HEK293 (cell line): Measurements from ENCODE around the gene CLASRP.

ENCODE experiments used
- EGR2 ChIP-seq: fragments of 450-650 bp; formaldehyde crosslinking; IDR thresholded peaks from 2 replicates; pipeline ENCODE4 v1.5.1; 2016; ENCODE audit warnings: low read depth, missing biosample characterization, missing genetic modification characterization
- GLI4 ChIP-seq: fragments of 450-650 bp; formaldehyde crosslinking; IDR thresholded peaks from 2 replicates; pipeline ENCODE4 v1.5.1; 2016; ENCODE audit warnings: missing biosample characterization, missing genetic modification characterization
- KLF16 ChIP-seq: fragments of 450-650 bp; formaldehyde crosslinking; IDR thresholded peaks from 2 replicates; pipeline ENCODE4 v1.5.1; 2017; ENCODE audit warnings: missing biosample characterization, missing genetic modification characterization
- SETDB1 ChIP-seq: IDR thresholded peaks from one replicate; pipeline ENCODE4 v1.6.1; 2017; ENCODE audit warnings: mild to moderate bottlenecking, low read length, moderate library complexity, mixed read lengths; ENCODE audit not compliant: insufficient read length
- SP7 ChIP-seq: fragments of 450-650 bp; formaldehyde crosslinking; IDR thresholded peaks from 2 replicates; pipeline ENCODE4 v1.5.1; 2016; ENCODE audit warnings: missing biosample characterization, missing genetic modification characterization
- TCF7L2 ChIP-seq: IDR thresholded peaks from 2 replicates; pipeline ENCODE4 v1.6.1; 2011; ENCODE audit warnings: low read depth, mild to moderate bottlenecking, inconsistent platforms, low read length, moderate library complexity, borderline replicate concordance
- WT1 ChIP-seq: fragments of 450-650 bp; formaldehyde crosslinking; IDR thresholded peaks from 2 replicates; pipeline ENCODE4 v1.5.1; 2016; ENCODE audit warnings: missing biosample characterization, missing genetic modification characterization
- ZBTB17 ChIP-seq: fragments of 450-650 bp; formaldehyde crosslinking; IDR thresholded peaks from 2 replicates; pipeline ENCODE4 v1.5.1; 2016; ENCODE audit warnings: missing biosample characterization, missing genetic modification characterization
- ZBTB20 ChIP-seq: fragments of 450-650 bp; formaldehyde crosslinking; IDR thresholded peaks from 2 replicates; pipeline ENCODE4 v1.5.1; 2016; ENCODE audit warnings: missing biosample characterization, missing genetic modification characterization
- ZBTB48 ChIP-seq: fragments of 450-650 bp; formaldehyde crosslinking; IDR thresholded peaks from 2 replicates; pipeline ENCODE4 v1.5.1; 2016; ENCODE audit warnings: missing biosample characterization, missing genetic modification characterization
- ZBTB8A ChIP-seq: fragments of 450-650 bp; formaldehyde crosslinking; IDR thresholded peaks from 2 replicates; pipeline ENCODE4 v1.5.1; 2016; ENCODE audit warnings: missing biosample characterization, missing genetic modification characterization
- ZNF10 ChIP-seq: fragments of 450-650 bp; formaldehyde crosslinking; IDR thresholded peaks from 2 replicates; pipeline ENCODE4 v1.5.1; 2017; ENCODE audit warnings: missing biosample characterization, missing genetic modification characterization
- ZNF132 ChIP-seq: fragments of 450-650 bp; formaldehyde crosslinking; IDR thresholded peaks from 2 replicates; pipeline ENCODE4 v1.5.1; 2017; ENCODE audit warnings: missing biosample characterization, missing genetic modification characterization, borderline replicate concordance
- ZNF140 ChIP-seq: fragments of 450-650 bp; formaldehyde crosslinking; IDR thresholded peaks from 2 replicates; pipeline ENCODE4 v1.5.1; 2016; ENCODE audit warnings: missing biosample characterization, missing genetic modification characterization
- ZNF155 ChIP-seq: fragments of 450-650 bp; formaldehyde crosslinking; IDR thresholded peaks from 2 replicates; pipeline ENCODE4 v1.5.1; 2016; ENCODE audit warnings: missing biosample characterization, missing genetic modification characterization
- ZNF16 ChIP-seq: fragments of 450-650 bp; formaldehyde crosslinking; IDR thresholded peaks from 2 replicates; pipeline ENCODE4 v1.5.1; 2016; ENCODE audit warnings: low read depth, missing biosample characterization, missing genetic modification characterization
- ZNF221 ChIP-seq: fragments of 450-650 bp; formaldehyde crosslinking; IDR thresholded peaks from 2 replicates; pipeline ENCODE4 v1.5.1; 2017; ENCODE audit warnings: missing biosample characterization, missing genetic modification characterization, borderline replicate concordance
- ZNF239 ChIP-seq: fragments of 450-650 bp; formaldehyde crosslinking; IDR thresholded peaks from 2 replicates; pipeline ENCODE4 v1.5.1; 2016; ENCODE audit warnings: missing biosample characterization, missing genetic modification characterization
- ZNF311 ChIP-seq: fragments of 450-650 bp; formaldehyde crosslinking; IDR thresholded peaks from 2 replicates; pipeline ENCODE4 v1.5.1; 2017; ENCODE audit warnings: missing biosample characterization, missing genetic modification characterization, borderline replicate concordance
- ZNF354C ChIP-seq: fragments of 450-650 bp; formaldehyde crosslinking; IDR thresholded peaks from 2 replicates; pipeline ENCODE4 v1.5.1; 2016; ENCODE audit warnings: missing biosample characterization, missing genetic modification characterization, low read depth, borderline replicate concordance
- ZNF391 ChIP-seq: fragments of 450-650 bp; formaldehyde crosslinking; IDR thresholded peaks from 2 replicates; pipeline ENCODE4 v1.5.1; 2016; ENCODE audit warnings: low read depth, missing biosample characterization, missing genetic modification characterization, borderline replicate concordance
- ZNF416 ChIP-seq: fragments of 450-650 bp; formaldehyde crosslinking; IDR thresholded peaks from 2 replicates; pipeline ENCODE4 v1.5.1; 2016; ENCODE audit warnings: missing biosample characterization, missing genetic modification characterization
- ZNF510 ChIP-seq: fragments of 450-650 bp; formaldehyde crosslinking; IDR thresholded peaks from 2 replicates; pipeline ENCODE4 v1.5.1; 2018; ENCODE audit warnings: mild to moderate bottlenecking, missing genetic modification characterization, missing biosample characterization; ENCODE audit not compliant: insufficient replicate concordance
- ZNF548 ChIP-seq: fragments of 450-650 bp; formaldehyde crosslinking; IDR thresholded peaks from 2 replicates; pipeline ENCODE4 v1.5.1; 2016; ENCODE audit warnings: missing biosample characterization, missing genetic modification characterization
- ZNF561 ChIP-seq: fragments of 450-650 bp; IDR thresholded peaks from 2 replicates; pipeline ENCODE4 v1.5.1; 2018; ENCODE audit warnings: missing biosample characterization, missing genetic modification characterization, borderline replicate concordance
- ZNF596 ChIP-seq: fragments of 450-650 bp; IDR thresholded peaks from 2 replicates; pipeline ENCODE4 v1.5.0; 2018; ENCODE audit warnings: missing biosample characterization, mild to moderate bottlenecking, missing genetic modification characterization, moderate library complexity
- ZNF658 ChIP-seq: fragments of 450-650 bp; formaldehyde crosslinking; IDR thresholded peaks from 2 replicates; pipeline ENCODE4; 2016; ENCODE audit warnings: missing biosample characterization, missing genetic modification characterization
- ZNF747 ChIP-seq: fragments of 450-650 bp; formaldehyde crosslinking; IDR thresholded peaks from 2 replicates; pipeline ENCODE4 v1.5.1; 2016; ENCODE audit warnings: missing biosample characterization, missing genetic modification characterization
- ZNF776 ChIP-seq: fragments of 450-650 bp; formaldehyde crosslinking; IDR thresholded peaks from 2 replicates; pipeline ENCODE4 v1.5.0; 2017; ENCODE audit warnings: missing biosample characterization, missing genetic modification characterization, borderline replicate concordance
- ZNF791 ChIP-seq: fragments of 450-650 bp; formaldehyde crosslinking; IDR thresholded peaks from 2 replicates; pipeline ENCODE4 v1.5.1; 2016; ENCODE audit warnings: missing biosample characterization, missing genetic modification characterization
- TF ChIP-seq, protein P1 (sequence below): fragments of 450-650 bp; formaldehyde crosslinking; IDR thresholded peaks from 2 replicates; pipeline ENCODE4 v1.5.1; 2016; ENCODE audit warnings: missing biosample characterization, missing genetic modification characterization
- TF ChIP-seq, protein P2 (sequence below): fragments of 450-650 bp; formaldehyde crosslinking; IDR thresholded peaks from 2 replicates; pipeline ENCODE4 v1.5.1; 2016; ENCODE audit warnings: missing biosample characterization, missing genetic modification characterization
- TF ChIP-seq, protein P3 (sequence below): fragments of 450-650 bp; formaldehyde crosslinking; IDR thresholded peaks from 2 replicates; pipeline ENCODE4 v1.5.1; 2016; ENCODE audit warnings: missing biosample characterization, missing genetic modification characterization, low read depth
- TF ChIP-seq, protein P4 (sequence below): fragments of 450-650 bp; formaldehyde crosslinking; IDR thresholded peaks from 2 replicates; pipeline ENCODE4 v1.5.1; 2016; ENCODE audit warnings: missing biosample characterization, missing genetic modification characterization

CLASRP gene

DNA sequence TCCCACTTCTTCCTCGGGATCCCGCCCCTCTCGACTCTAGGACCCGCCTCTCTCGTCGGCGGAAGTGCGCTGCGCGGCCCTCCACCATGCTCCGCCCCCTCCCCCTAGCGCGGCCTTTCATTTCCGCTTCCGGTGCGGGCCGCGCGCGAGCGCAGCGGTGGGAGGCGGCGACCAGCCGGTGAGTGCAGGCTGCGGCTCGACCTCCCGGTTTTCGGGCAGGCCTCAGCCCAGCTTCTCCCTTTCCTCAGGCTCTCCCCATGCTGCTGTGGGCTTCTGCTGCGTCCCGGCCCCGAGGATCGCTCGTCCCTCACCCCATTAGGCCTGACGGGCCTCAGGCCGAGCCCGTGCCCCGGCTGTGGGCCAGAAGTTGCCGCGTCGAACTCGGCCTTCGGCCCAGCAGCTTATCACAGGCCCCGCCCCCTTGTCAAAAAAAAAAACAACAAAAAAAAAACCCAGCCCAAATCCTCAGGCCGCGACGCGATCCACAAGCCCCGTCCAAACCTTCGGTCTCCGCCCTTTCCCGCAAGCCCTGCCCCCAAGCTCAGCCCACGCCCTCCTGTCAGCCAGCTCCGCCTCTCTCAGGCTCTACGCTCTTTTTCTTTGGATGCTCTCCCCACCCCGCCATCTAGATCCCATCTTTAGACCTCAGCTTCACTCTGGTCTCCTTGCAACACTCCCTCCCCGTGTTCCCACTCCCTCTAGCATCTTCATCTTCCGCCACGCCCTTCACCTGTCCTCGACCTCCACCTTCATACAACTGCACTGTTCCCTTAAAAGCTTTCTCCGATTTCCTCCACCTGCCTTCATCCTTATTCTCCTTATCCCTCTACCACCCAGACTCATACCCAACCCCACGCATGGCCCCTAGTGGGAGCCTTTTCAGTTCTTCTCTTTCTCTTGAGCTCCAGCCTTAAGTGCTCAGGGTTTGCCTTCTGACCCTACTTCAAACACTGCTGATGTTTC is at the start of gene CLASRP (continued):
- TF ChIP-seq ZNF510 (tag by site-specific recombination) = no peak
- 0 out of 2 replicates have a peak, but pooled peaks have one; percentile 44 for TF ChIP-seq ZNF791
- peak; percentile 97 for TF ChIP-seq ZBTB17
- peak; percentile 94 for TF ChIP-seq KLF16 (tag by site-specific recombination)
- TF ChIP-seq ZNF354C = no peak
- TF ChIP-seq, protein P1, sequence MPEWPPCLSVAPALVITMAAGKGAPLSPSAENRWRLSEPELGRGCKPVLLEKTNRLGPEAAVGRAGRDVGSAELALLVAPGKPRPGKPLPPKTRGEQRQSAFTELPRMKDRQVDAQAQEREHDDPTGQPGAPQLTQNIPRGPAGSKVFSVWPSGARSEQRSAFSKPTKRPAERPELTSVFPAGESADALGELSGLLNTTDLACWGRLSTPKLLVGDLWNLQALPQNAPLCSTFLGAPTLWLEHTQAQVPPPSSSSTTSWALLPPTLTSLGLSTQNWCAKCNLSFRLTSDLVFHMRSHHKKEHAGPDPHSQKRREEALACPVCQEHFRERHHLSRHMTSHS (tag by site-specific recombination) = no peak
- TF ChIP-seq GLI4 (tag by site-specific recombination) = 0 out of 2 replicates have a peak, but pooled peaks have one; percentile 19
- peak; percentile 52; the same call in 1 of the 2 replicates for TF ChIP-seq ZNF391
- TF ChIP-seq ZNF561 (tag by site-specific recombination) = peak; percentile 69; the same call in 1 of the 2 replicates
- no peak for TF ChIP-seq ZNF658 (tag by site-specific recombination)
- no peak for TF ChIP-seq ZNF155
- TF ChIP-seq, protein P2, sequence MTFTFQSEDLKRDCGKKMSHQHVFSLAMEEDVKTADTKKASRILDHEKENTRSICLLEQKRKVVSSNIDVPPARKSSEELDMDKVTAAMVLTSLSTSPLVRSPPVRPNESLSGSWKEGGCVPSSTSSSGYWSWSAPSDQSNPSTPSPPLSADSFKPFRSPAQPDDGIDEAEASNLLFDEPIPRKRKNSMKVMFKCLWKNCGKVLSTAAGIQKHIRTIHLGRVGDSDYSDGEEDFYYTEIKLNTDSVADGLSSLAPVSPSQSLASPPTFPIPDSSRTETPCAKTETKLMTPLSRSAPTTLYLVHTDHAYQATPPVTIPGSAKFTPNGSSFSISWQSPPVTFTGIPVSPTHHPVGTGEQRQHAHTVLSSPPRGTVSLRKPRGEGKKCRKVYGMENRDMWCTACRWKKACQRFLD (tag by site-specific recombination) = 0 out of 2 replicates have a peak, but pooled peaks have one; percentile 30
- TF ChIP-seq ZBTB8A (tag by site-specific recombination) = no peak
- no peak for TF ChIP-seq SETDB1
- TF ChIP-seq, protein P3, sequence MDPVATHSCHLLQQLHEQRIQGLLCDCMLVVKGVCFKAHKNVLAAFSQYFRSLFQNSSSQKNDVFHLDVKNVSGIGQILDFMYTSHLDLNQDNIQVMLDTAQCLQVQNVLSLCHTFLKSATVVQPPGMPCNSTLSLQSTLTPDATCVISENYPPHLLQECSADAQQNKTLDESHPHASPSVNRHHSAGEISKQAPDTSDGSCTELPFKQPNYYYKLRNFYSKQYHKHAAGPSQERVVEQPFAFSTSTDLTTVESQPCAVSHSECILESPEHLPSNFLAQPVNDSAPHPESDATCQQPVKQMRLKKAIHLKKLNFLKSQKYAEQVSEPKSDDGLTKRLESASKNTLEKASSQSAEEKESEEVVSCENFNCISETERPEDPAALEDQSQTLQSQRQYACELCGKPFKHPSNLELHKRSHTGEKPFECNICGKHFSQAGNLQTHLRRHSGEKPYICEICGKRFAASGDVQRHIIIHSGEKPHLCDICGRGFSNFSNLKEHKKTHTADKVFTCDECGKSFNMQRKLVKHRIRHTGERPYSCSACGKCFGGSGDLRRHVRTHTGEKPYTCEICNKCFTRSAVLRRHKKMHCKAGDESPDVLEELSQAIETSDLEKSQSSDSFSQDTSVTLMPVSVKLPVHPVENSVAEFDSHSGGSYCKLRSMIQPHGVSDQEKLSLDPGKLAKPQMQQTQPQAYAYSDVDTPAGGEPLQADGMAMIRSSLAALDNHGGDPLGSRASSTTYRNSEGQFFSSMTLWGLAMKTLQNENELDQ = no peak
- peak; percentile 75 for TF ChIP-seq ZBTB20 (tag by site-specific recombination)
- TF ChIP-seq EGR2 = peak; percentile 76
- no peak for TF ChIP-seq ZNF132 (tag by site-specific recombination)
- no peak for TF ChIP-seq ZNF776 (tag by site-specific recombination)
- no peak for TF ChIP-seq ZNF311
- no peak for TF ChIP-seq ZNF16 (tag by site-specific recombination)
- no peak for TF ChIP-seq ZNF747 (tag by site-specific recombination)
- TF ChIP-seq ZNF548 (tag by site-specific recombination) = no peak
- TF ChIP-seq ZNF416 (tag by site-specific recombination) = no peak
- TF ChIP-seq, protein P4, sequence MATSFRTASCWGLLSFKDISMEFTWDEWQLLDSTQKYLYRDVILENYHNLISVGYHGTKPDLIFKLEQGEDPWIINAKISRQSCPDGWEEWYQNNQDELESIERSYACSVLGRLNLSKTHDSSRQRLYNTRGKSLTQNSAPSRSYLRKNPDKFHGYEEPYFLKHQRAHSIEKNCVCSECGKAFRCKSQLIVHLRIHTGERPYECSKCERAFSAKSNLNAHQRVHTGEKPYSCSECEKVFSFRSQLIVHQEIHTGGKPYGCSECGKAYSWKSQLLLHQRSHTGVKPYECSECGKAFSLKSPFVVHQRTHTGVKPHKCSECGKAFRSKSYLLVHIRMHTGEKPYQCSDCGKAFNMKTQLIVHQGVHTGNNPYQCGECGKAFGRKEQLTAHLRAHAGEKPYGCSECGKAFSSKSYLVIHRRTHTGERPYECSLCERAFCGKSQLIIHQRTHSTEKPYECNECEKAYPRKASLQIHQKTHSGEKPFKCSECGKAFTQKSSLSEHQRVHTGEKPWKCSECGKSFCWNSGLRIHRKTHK = no peak
- peak; percentile 65 for TF ChIP-seq SP7
- TF ChIP-seq WT1 (tag by site-specific recombination) = no peak; the same call in 1 of the 2 replicates
- no peak for TF ChIP-seq ZBTB48 (tag by site-specific recombination)
- 0 out of 2 replicates have a peak, but pooled peaks have one; percentile 6 for TF ChIP-seq ZNF239 (tag by site-specific recombination)
- TF ChIP-seq ZNF140 (tag by site-specific recombination) = peak; percentile 20; the same call in 1 of the 2 replicates
- TF ChIP-seq ZNF596 (tag by site-specific recombination) = no peak
- TF ChIP-seq ZNF221 (tag by site-specific recombination) = no peak
- no peak for TF ChIP-seq TCF7L2
- 0 out of 2 replicates have a peak, but pooled peaks have one; percentile 18 for TF ChIP-seq ZNF10 (tag by site-specific recombination)
